WTC11 (cell line): ENCODE data around the gene SMIM22. TPM values are rescaled to one million over a fixed set of nuclear protein-coding genes. Genes with fewer than 3 reads are reported as not detected.

Experiments
- AFF4 ChIP-seq: sonication (generic); formaldehyde crosslinking; IDR thresholded peaks from 2 replicates; pipeline ENCODE4 v1.8.1; 2023; ENCODE audit warnings: mild to moderate bottlenecking, missing genetic modification reagents, borderline replicate concordance
- ATF1 ChIP-seq: sonication (generic); formaldehyde crosslinking; IDR thresholded peaks from 2 replicates; pipeline ENCODE4 v1.8.1; 2023; ENCODE audit warnings: mild to moderate bottlenecking, moderate library complexity, missing genetic modification reagents
- ATF3 ChIP-seq: sonication (generic); formaldehyde crosslinking; conservative IDR thresholded peaks from 2 replicates; pipeline ENCODE4 v1.8.1; 2022; ENCODE audit warnings: mild to moderate bottlenecking, missing genetic modification reagents
- E2F4 ChIP-seq: sonication (generic); formaldehyde crosslinking; IDR thresholded peaks from 2 replicates; pipeline ENCODE4 v1.8.1; 2022; ENCODE audit warnings: low read depth, mild to moderate bottlenecking, moderate library complexity, missing genetic modification reagents, borderline replicate concordance
- E2F5 ChIP-seq: sonication (generic); formaldehyde crosslinking; IDR thresholded peaks from 2 replicates; pipeline ENCODE4 v1.8.1; 2022; ENCODE audit warnings: mild to moderate bottlenecking, moderate library complexity, missing genetic modification reagents
- EMX1 ChIP-seq: fragments of 250-450 bp; sonication (Bioruptor Pico); IDR thresholded peaks from 2 replicates; pipeline ENCODE4 v1.8.0; 2021; ENCODE audit warnings: mild to moderate bottlenecking
- ETV6 ChIP-seq: sonication (generic); formaldehyde crosslinking; IDR thresholded peaks from 2 replicates; pipeline ENCODE4 v1.8.1; 2022; ENCODE audit warnings: mild to moderate bottlenecking, missing genetic modification reagents
- FOXJ3 ChIP-seq: sonication (generic); formaldehyde crosslinking; IDR thresholded peaks from 2 replicates; pipeline ENCODE4 v1.9.0; 2021; ENCODE audit warnings: missing genetic modification reagents, mild to moderate bottlenecking, borderline replicate concordance
- FOXK1 ChIP-seq: sonication (generic); formaldehyde crosslinking; IDR thresholded peaks from 2 replicates; pipeline ENCODE4 v1.8.0; 2022; ENCODE audit warnings: mild to moderate bottlenecking, moderate library complexity, missing genetic modification reagents
- FOXP1 ChIP-seq: sonication (generic); formaldehyde crosslinking; IDR thresholded peaks from 2 replicates; pipeline ENCODE4 v1.8.0; 2022; ENCODE audit warnings: missing genetic modification reagents, mild to moderate bottlenecking, moderate library complexity, borderline replicate concordance
- GABPB1 ChIP-seq: sonication (generic); formaldehyde crosslinking; IDR thresholded peaks from 2 replicates; pipeline ENCODE4 v1.8.1; 2023; ENCODE audit warnings: mild to moderate bottlenecking, missing genetic modification reagents
- JUN ChIP-seq: sonication (generic); formaldehyde crosslinking; IDR thresholded peaks from 2 replicates; pipeline ENCODE4 v1.8.0; 2023; ENCODE audit warnings: mild to moderate bottlenecking, missing genetic modification reagents
- MAX ChIP-seq: sonication (generic); formaldehyde crosslinking; IDR thresholded peaks from 2 replicates; pipeline ENCODE4 v1.8.0; 2022; ENCODE audit warnings: mild to moderate bottlenecking, missing genetic modification reagents
- NR3C1 ChIP-seq: sonication (generic); formaldehyde crosslinking; conservative IDR thresholded peaks from 2 replicates; pipeline ENCODE4 v1.8.1; 2023; ENCODE audit warnings: low read depth, mild to moderate bottlenecking, missing genetic modification reagents
- PRDM15 ChIP-seq: sonication (generic); formaldehyde crosslinking; IDR thresholded peaks from 2 replicates; pipeline ENCODE4 v1.8.0; 2022; ENCODE audit warnings: missing genetic modification reagents
- PRRX2 ChIP-seq: fragments of 250-450 bp; sonication (Bioruptor Pico); IDR thresholded peaks from 2 replicates; pipeline ENCODE4 v1.8.0; 2021; ENCODE audit warnings: mild to moderate bottlenecking
- RELA ChIP-seq: sonication (generic); formaldehyde crosslinking; IDR thresholded peaks from 2 replicates; pipeline ENCODE4 v1.8.1; 2022; ENCODE audit warnings: missing genetic modification reagents, mild to moderate bottlenecking, borderline replicate concordance
- SOX15 ChIP-seq: fragments of 250-450 bp; sonication (Bioruptor Pico); IDR thresholded peaks from 2 replicates; pipeline ENCODE4 v1.9.0; 2021; ENCODE audit warnings: mild to moderate bottlenecking
- TCF7 ChIP-seq: sonication (generic); formaldehyde crosslinking; IDR thresholded peaks from 2 replicates; pipeline ENCODE4 v1.8.0; 2022; ENCODE audit warnings: mild to moderate bottlenecking, low read depth, missing genetic modification reagents, moderate library complexity
- ZNF138 ChIP-seq: sonication (generic); formaldehyde crosslinking; conservative IDR thresholded peaks from 2 replicates; pipeline ENCODE4 v1.8.1; 2022; ENCODE audit warnings: mild to moderate bottlenecking, moderate library complexity, missing genetic modification reagents
- ZNF232 ChIP-seq: sonication (generic); formaldehyde crosslinking; IDR thresholded peaks from 2 replicates; pipeline ENCODE4 v1.8.0; 2022; ENCODE audit warnings: mild to moderate bottlenecking, missing genetic modification reagents
- ZNF416 ChIP-seq: fragments of 250-450 bp; sonication (Bioruptor Pico); IDR thresholded peaks from 2 replicates; pipeline ENCODE4 v1.9.0; 2021; ENCODE audit warnings: mild to moderate bottlenecking, inconsistent platforms
- ZNF425 ChIP-seq: fragments of 250-450 bp; sonication (Bioruptor Pico); conservative IDR thresholded peaks from 2 replicates; pipeline ENCODE4 v1.9.0; 2021; ENCODE audit warnings: mild to moderate bottlenecking
- total RNA-seq: library from RNA; stranded (reverse); gene quantifications from 3 replicates; pipeline ENCODE4 v1.2.3, GENCODE V29; 2021

SMIM22 gene
- total RNA-seq, 1 experiment from 2014 or later, result not detected

- TF ChIP-seq ZNF425 (no peak), ETV6 (no peak; the same call in 1 of the 2 replicates), E2F4 (CRISPR knock-in tag) (no peak), FOXK1 (CRISPR knock-in tag) (peak; percentile 62; the same call in 1 of the 2 replicates), JUN (CRISPR knock-in tag) (no peak), EMX1 (CRISPR knock-in tag) (no peak), ZNF416 (CRISPR knock-in tag) (no peak), ZNF138 (CRISPR knock-in tag) (no peak), GABPB1 (CRISPR knock-in tag) (peak; percentile 30; the same call in 1 of the 2 replicates), TCF7 (CRISPR knock-in tag) (no peak), SOX15 (CRISPR knock-in tag) (no peak), ATF3 (no peak), E2F5 (no peak), AFF4 (CRISPR knock-in tag) (no peak), NR3C1 (CRISPR knock-in tag) (no peak), ZNF232 (CRISPR knock-in tag) (no peak), FOXP1 (CRISPR knock-in tag) (no peak), PRDM15 (no peak), PRRX2 (CRISPR knock-in tag) (no peak), FOXJ3 (CRISPR knock-in tag) (no peak), RELA (CRISPR knock-in tag) (no peak), MAX (CRISPR knock-in tag) (no peak; the same call in none of the 2 replicates), ATF1 (no peak)
Measured at GRCh38 chr16:4768549-4769305, 26.4 kb upstream of the SMIM22 start (continued).
